Astrocyte (in vitro differentiated cells and primary cell): ENCODE measurements around the gene AHSP.

ENCODE experiments used
- EZH2 ChIP-seq: IDR thresholded peaks from 2 replicates; pipeline ENCODE4 v1.6.1; 2012; ENCODE audit warnings: mild to moderate bottlenecking, low read length, inconsistent platforms; ENCODE audit not compliant: insufficient read depth
- TF ChIP-seq, protein P1 (sequence below): IDR thresholded peaks from 2 replicates; pipeline ENCODE4 v1.5.1; 2011; ENCODE audit warnings: low read depth, mild to moderate bottlenecking, inconsistent platforms, low read length, moderate library complexity; ENCODE audit not compliant: insufficient read depth

DNA sequence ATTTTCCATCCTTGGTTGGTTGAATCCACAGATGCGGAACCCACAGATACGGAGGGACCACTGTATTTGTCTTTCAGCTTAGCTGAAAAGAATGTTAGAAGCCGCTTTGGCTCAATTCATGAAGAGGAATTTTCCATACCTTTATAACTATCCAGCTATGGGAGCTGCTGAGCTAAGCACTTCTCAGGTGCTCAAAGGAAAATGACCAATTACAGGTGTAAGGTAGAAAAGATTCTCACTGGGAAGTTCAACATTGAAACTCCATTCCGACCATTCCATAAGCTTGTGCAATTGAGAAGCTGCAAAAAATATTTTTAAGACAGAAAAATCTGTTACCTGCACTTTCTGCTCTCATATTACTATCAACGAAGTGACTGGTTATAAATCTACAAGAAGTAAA is 2.7 kb downstream of the AHSP start:
- TF ChIP-seq, protein P1, sequence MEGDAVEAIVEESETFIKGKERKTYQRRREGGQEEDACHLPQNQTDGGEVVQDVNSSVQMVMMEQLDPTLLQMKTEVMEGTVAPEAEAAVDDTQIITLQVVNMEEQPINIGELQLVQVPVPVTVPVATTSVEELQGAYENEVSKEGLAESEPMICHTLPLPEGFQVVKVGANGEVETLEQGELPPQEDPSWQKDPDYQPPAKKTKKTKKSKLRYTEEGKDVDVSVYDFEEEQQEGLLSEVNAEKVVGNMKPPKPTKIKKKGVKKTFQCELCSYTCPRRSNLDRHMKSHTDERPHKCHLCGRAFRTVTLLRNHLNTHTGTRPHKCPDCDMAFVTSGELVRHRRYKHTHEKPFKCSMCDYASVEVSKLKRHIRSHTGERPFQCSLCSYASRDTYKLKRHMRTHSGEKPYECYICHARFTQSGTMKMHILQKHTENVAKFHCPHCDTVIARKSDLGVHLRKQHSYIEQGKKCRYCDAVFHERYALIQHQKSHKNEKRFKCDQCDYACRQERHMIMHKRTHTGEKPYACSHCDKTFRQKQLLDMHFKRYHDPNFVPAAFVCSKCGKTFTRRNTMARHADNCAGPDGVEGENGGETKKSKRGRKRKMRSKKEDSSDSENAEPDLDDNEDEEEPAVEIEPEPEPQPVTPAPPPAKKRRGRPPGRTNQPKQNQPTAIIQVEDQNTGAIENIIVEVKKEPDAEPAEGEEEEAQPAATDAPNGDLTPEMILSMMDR, result no peak
- no peak for TF ChIP-seq EZH2
